Activated CD8-positive, alpha-beta memory T cell treated with anti-CD3 and anti-CD28 coated beads for 1 hour (primary cell): ENCODE results near the gene BAZ1A.

Source experiments
- DNase-seq, 2 donors: peaks; one replicate each; pipeline ENCODE4 v3.0.0-alpha.2; 2020; ENCODE audit warnings: low read depth in 1 of 2; ENCODE audit errors: extremely low read depth in 1 of 2

The BAZ1A gene

GRCh38 chr14:34875031-34875922 is at the start of gene BAZ1A:
Gene BAZ1A, minus strand, starts transcription at chr14:34875360. Its CDS starts 756 bp downstream, at chr14:34874604.
- peak in 1 of 2 donors; percentile 7 for DNase-seq

GRCh38 chr14:34920339-34920738 is 45.2 kb upstream of the BAZ1A start:
- DNase-seq: no peak

GRCh38 chr14:34913619-34914018 is 38.5 kb upstream of the BAZ1A start:
- DNase-seq: no peak

DNA sequence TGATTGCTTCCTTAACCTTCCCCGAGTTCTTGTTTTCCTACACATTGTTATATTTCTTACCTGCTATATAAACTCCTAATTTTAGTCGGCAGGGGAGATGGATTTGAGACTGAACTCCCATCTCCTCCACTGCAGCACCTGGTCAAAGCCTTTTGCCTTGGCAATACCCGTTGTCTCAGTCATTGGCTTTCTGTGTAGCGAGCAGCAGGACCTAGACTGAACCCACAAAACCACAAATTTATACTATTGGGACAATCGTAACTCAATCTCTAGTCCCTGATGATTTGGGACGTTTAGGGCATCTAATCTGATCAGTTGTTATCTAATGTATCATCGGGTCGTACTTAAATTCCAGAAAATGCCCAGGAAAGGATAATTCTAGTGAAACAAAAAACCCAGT is 37.8 kb upstream of the BAZ1A start:
- no peak for DNase-seq

DNA sequence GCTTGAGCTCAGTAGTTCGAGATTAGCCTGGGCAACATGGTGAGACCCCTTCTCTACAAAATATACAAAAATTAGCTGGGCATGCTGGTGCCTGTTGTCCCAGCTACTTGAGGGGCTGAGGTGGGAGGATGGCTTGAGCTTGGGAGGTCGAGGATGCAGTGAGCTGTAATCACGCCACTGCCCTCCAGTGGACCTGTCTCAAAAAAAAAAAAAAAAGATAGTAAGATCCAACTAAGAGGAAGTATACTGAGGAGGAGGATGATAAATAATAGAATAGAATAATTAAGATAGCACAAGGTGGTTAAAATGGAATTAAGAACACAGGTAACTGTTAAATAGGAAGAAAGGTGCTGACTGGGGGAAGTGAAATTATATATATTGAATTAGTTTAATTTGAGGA is 37.0 kb upstream of the BAZ1A start:
- no peak for DNase-seq

DNA sequence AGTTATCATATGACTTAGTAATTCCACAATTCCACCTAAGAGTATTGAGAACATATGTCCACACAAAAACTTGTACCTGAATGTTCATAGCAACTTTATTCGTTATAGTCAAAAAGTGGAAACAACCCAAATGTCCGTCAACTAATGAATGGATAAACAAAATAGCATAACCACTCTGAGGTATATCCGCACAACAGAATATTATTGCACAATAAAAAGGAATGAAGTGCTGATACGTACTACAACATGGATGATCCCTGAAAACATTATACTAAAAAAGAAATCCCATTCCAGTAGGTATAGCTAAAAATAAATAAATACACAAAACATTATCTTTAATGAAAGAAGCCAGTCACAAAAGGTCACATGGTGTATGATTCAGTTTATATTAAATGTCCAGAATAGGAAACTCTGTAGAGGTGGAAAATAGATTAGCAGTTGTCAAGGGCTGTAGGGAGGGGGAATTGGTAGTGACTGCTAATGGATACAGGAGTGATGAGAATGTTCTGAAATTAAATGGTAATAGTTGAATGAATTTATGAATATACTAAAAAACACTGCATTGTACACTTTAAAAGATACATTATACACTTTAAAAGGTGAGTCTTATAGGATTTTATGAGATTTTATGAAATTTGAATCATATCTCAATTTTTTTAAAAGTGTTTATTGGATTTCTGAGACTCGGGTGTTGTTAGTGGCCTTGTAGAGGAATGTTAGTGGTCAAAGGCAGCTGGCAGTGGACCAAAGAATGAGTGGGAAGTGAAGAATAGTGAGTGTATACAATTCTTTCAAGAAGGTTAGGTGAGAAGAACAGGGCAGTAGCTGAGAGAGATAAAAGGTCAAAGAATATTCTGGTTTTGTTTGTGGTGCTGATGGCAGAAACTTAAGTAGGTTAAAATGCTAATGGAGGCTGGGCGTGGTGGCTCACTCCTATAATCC is 36.3 kb upstream of the BAZ1A start:
- DNase-seq: no peak

GRCh38 chr14:34906287-34906686 is 31.1 kb upstream of the BAZ1A start:
- no peak for DNase-seq

- no peak for DNase-seq
Observed at GRCh38 chr14:34895277-34895676, 20.1 kb upstream of the BAZ1A start.

DNA sequence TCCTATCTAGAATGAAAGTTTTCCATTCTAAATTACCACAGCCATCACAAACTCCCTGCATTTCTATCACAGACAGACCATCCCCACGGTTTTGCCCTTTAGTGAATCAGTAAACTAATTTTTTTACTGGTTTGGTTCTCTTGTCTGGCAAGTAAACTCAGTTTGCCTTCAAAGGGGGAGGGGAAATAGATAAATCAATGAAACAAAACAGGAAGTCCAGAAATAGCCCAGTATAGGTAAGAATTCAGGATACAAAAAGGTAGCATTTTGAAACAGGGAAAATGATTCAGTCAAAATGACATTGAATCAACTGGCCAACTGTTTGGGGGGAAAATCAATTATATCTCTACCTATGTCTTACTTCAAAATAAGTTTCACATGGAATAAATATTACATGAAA is 15.8 kb upstream of the BAZ1A start:
- no peak for DNase-seq

GRCh38 chr14:34888186-34888585 is 13.0 kb upstream of the BAZ1A start:
- DNase-seq: no peak

DNA sequence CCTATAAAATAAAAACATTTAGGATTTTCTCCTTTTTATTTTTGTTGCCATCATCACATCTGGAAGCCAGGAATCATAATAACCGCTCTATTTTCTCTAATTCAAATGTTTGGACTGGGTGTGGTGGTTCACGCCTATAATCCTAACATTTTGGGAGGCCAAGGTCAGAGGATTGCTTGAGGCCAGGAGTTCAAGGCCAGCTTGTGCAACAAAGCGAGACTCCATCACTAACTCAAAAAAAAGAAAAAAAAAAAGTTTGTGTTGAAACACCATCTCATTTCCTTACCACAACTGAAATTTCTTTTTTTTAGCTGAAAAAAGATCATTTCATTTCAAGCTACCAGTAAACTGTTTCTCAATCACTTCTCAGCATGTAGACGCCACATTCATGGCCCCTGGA is 8.8 kb upstream of the BAZ1A start:
- no peak for DNase-seq

DNA sequence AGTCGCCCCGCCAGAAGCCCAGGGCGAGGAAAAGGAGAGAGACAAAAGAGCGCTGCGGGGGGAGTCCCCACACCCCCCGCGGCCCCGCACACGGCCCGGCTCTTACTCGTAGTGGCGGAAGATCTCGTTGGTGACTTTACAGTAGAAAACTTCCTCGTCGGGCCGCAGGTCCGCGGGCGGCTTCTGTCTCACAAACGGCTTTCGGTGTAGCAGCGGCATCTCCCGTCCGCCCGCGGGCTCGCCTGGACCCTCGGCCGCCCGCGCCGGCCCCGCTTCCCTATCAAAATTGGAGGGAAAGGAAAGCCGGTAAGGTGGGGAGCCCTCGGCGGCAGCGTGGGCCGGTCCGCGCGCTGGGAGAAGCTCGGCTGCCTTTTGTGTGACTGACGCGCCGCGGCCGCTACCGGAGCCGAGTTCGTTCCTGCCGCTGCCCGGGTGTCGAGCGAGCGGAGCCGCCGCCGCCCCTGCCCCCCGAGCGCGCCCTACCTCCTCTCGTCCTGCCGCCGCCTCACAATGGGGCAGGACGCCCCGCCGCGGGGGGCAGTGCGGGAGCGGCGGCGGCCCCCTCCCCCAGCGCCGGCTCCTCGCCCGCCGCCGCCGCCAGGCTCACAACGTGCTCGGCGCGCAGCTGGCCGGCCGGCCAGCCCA is 652 bp downstream of the BAZ1A start:
- DNase-seq: peak; percentile 9 to 24

- peak; percentile 54 to 66 for DNase-seq
Observed at GRCh38 chr14:34873589-34874385, 1.4 kb downstream of the BAZ1A start.

GRCh38 chr14:34872822-34873588 is 2.2 kb downstream of the BAZ1A start:
- no peak for DNase-seq

DNA sequence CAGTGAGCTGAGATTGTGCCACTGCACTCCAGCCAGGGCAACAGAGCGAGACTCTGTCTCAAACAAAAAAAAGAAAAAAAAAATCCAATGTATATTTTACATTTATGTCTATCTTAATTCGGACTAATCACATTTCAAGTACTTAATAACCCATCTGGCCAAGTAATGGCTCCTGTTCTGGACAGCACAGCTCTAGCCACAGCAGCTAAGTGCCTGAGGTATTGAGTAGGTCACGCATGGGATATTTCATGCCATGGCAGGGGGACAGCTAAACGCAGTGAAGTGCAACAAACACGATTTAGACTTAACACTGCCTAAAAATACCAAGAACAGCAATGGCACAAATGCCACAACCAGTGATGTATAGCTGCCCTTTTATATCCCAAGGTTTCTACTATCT is 8.0 kb downstream of the BAZ1A start:
- DNase-seq: no peak

- DNase-seq: no peak
Observed at GRCh38 chr14:34865889-34866574, 9.1 kb downstream of the BAZ1A start.

GRCh38 chr14:34863844-34864243 is 11.3 kb downstream of the BAZ1A start:
- DNase-seq: no peak

- DNase-seq: no peak
Observed at GRCh38 chr14:34858765-34859164, 16.4 kb downstream of the BAZ1A start.
